ENCODE results near the gene NARF.
"Not testable (repeated sequence)": the region's sequence is repeated elsewhere in the genome, so short reads cannot be mapped to it uniquely, and the experiment has no call there.

Gene NARF

GRCh38 chr17:82536512-82537201, 78.1 kb downstream of the NARF start:
- DNase-seq (ENCODE audit: low spot score) = no peak

DNA sequence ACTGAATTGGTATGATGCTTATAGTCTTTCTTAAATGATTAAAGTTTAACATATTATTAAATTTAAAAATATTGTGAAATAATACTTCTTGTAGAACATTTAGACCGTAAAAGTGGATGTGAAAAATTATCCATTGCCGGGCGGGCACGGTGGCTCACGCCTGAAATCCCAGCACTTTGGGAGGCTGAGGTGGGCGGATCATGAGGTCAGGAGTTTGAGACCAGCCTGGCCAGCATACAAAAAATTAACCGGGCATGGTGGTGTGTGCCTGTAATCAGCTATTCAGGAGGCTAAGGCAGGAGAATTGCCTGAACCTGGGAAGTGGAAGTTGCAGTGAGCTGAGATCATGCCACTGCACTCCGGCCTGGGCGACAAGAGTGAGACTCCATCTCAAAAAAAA, 78.7 kb downstream of the NARF start:
- not testable (repeated sequence) for DNase-seq (ENCODE audit: low spot score)

DNA sequence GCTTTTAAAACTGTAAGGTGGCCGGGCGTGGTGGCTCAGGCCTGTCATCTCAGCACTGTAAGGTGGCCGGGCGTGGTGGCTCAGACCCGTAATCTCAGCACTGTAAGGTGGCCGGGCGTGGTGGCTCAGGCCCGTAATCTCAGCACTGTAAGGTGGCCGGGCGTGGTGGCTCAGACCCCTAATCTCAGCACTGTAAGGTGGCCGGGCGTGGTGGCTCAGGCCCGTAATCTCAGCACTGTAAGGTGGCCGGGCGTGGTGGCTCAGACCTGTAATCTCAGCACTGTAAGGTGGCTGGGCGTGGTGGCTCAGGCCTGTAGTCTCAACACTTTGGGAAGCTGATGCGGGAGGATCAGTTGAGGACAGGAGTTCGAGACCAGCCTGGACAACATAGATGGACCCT, 80.5 kb downstream of the NARF start:
- DNase-seq (ENCODE audit: low spot score) = not testable (repeated sequence)
